ENCODE results near the gene KDM4C. TPM values are rescaled to one million over a fixed set of nuclear protein-coding genes. Genes with fewer than 3 reads are reported as not detected.

KDM4C gene
- total RNA-seq, 1 experiment from 2014 or later = 16.8 TPM

GRCh38 chr9:6838158-6838557 is 80.4 kb downstream of the KDM4C start:
- no TSS peak for BruUV-seq (replicated peaks)
- Histone ChIP-seq H4K20me1 (ENCODE audit: insufficient read depth) (no peaks in the 10 kb centered on the region), H3K27me3 (ENCODE audit: insufficient read depth, low read length) (no peaks in the 10 kb centered on the region), H3K4me3 (replicated peaks in 1 of 2; ENCODE audit: low read depth in 1 of 2, low read length in 2 of 2) (no peak overlapping the region), H3K9me3 (ENCODE audit: control insufficient read depth in 1 of 2, insufficient read depth in 1 of 2, low read depth in 1 of 2, low read length in 2 of 2) (no peaks in the 10 kb centered on the region), H2AFZ (ENCODE audit: low read depth, low read length, poor library complexity, severe bottlenecking) (no peak overlapping the region), H3K27ac (ENCODE audit: low read depth, low read length) (no peak overlapping the region), H3K9me2 (ENCODE audit: insufficient read depth) (no peaks in the 10 kb centered on the region), H3K4me1 (ENCODE audit: control insufficient read depth in 1 of 2, insufficient read depth in 2 of 2, low read length in 2 of 2) (no peaks in the 10 kb centered on the region), H3K79me2 (ENCODE audit: insufficient read depth, low read length) (no peaks in the 10 kb centered on the region), H3K9ac (ENCODE audit: low read length) (no peak overlapping the region), H3K36me3 (ENCODE audit: control insufficient read depth in 1 of 2, insufficient read depth in 2 of 2, low read length in 2 of 2) (no peaks in the 10 kb centered on the region; a peak in 1 of 4 replicates), H3K4me2 (ENCODE audit: low read length) (no peak overlapping the region)
- POLR2A ChIA-PET = no interaction called here
- intact Hi-C loops (cut with micrococcal nuclease) = loop anchor here (10.0 kb wide), 1 partner anchor 397 kb away; no protein-coding TSS in a partner anchor
- RAD21 ChIA-PET (ENCODE audit: low non-redundant PET in 1 of 2, low total read pairs in 2 of 2, uncharacterized antibody in 2 of 2, unreplicated experiment in 2 of 2) = no interaction called here
- DNase-seq (ENCODE audit: low read depth, low spot score) (no peak), ATAC-seq (no peak)
- TF ChIP-seq, protein P1, sequence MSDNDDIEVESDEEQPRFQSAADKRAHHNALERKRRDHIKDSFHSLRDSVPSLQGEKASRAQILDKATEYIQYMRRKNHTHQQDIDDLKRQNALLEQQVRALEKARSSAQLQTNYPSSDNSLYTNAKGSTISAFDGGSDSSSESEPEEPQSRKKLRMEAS (IDR thresholded peaks at IDR 0.05) = no peak
- TF ChIP-seq ZBTB33 (IDR thresholded peaks at IDR 0.05; ENCODE audit: extremely low read depth, insufficient replicate concordance, low read length) = no peak
- TF ChIP-seq ELF1 (IDR thresholded peaks at IDR 0.05; ENCODE audit: borderline replicate concordance, low read depth) = no peak
- TF ChIP-seq REST (IDR thresholded peaks at IDR 0.05; ENCODE audit: low read depth) = no peak
- no peak for TF ChIP-seq SRF (IDR thresholded peaks at IDR 0.05; ENCODE audit: low read depth)
- TF ChIP-seq CBX3 (IDR thresholded peaks at IDR 0.05; ENCODE audit: low read depth) = no peak
- TF ChIP-seq POLR2AphosphoS5 (IDR thresholded peaks at IDR 0.05; ENCODE audit: low read depth, low read length) = no peak
- no peak for TF ChIP-seq TCF7L2 (IDR thresholded peaks at IDR 0.05; ENCODE audit: borderline replicate concordance, extremely low read depth, insufficient read depth, insufficient read length)
- TF ChIP-seq EZH2 (IDR thresholded peaks at IDR 0.05) = no peak
- TF ChIP-seq POLR2A (IDR thresholded peaks at IDR 0.05; ENCODE audit: borderline replicate concordance, extremely low read depth, insufficient read depth, insufficient read length) = no peak
- no peak for TF ChIP-seq CEBPB (IDR thresholded peaks at IDR 0.05; ENCODE audit: low read depth)
- no peak for TF ChIP-seq EGR1 (IDR thresholded peaks at IDR 0.05; ENCODE audit: low read depth)
- CTCF ChIA-PET = no interaction called here
